GM12878 (cell line): ENCODE results near the gene ADCY2.

Experiments used
- ETV6 ChIP-seq, 2 experiments: fragments of 450-650 bp in 1 of 2; IDR thresholded peaks in 1 of 2; conservative IDR thresholded peaks in 1 of 2; 2 replicates each; pipeline ENCODE4 v1.6.1; 2014; ENCODE audit warnings: antibody characterized with exemption in 1 of 2, borderline replicate concordance in 1 of 2, low read depth in 1 of 2, mild to moderate bottlenecking in 1 of 2, moderate library complexity in 1 of 2
- FOXK2 ChIP-seq: fragments of 450-650 bp; IDR thresholded peaks from 2 replicates; pipeline ENCODE4 v1.6.1; 2017; ENCODE audit warnings: mild to moderate bottlenecking, moderate library complexity
- FOXM1 ChIP-seq: IDR thresholded peaks from 2 replicates; pipeline ENCODE4 v1.6.1; 2012; ENCODE audit warnings: low read depth, mild to moderate bottlenecking, inconsistent platforms, low read length, moderate library complexity
- NFIC ChIP-seq: IDR thresholded peaks from 2 replicates; pipeline ENCODE4 v1.6.1; 2012; ENCODE audit warnings: low read depth, mild to moderate bottlenecking, inconsistent platforms, low read length, moderate library complexity
- POLR2AphosphoS5 ChIP-seq: IDR thresholded peaks from 2 replicates; pipeline ENCODE4 v1.6.1; 2011; ENCODE audit warnings: mild to moderate bottlenecking, low read length, inconsistent platforms
- TAF1 ChIP-seq: IDR thresholded peaks from 2 replicates; pipeline ENCODE4 v1.6.1; 2011; ENCODE audit warnings: mild to moderate bottlenecking, low read depth, low read length, borderline replicate concordance
- ZNF217 ChIP-seq: fragments of 450-650 bp; IDR thresholded peaks from 2 replicates; pipeline ENCODE4 v1.6.1; 2017; ENCODE audit warnings: antibody characterized with exemption, mild to moderate bottlenecking
- ZZZ3 ChIP-seq: IDR thresholded peaks from 2 replicates; pipeline ENCODE4 v1.6.1; 2011; ENCODE audit warnings: low read depth; ENCODE audit not compliant: control insufficient read depth, insufficient read length
- TF ChIP-seq, protein P1 (sequence below): fragments of 450-650 bp; IDR thresholded peaks from 2 replicates; pipeline ENCODE4 v1.6.1; 2017; ENCODE audit warnings: antibody characterized with exemption, mild to moderate bottlenecking, moderate library complexity
- TF ChIP-seq, protein P2 (sequence below), 3 experiments: IDR thresholded peaks in 2 of 3; conservative IDR thresholded peaks in 1 of 3; 2 replicates each; pipeline ENCODE4 v1.5.1; 2011; ENCODE audit warnings: low read depth in 3 of 3, low read length in 3 of 3, mild to moderate bottlenecking in 3 of 3, control low read depth in 2 of 3, moderate library complexity in 2 of 3, inconsistent platforms in 1 of 3, mixed read lengths in 1 of 3; ENCODE audit not compliant: control insufficient read depth in 2 of 3, insufficient read depth in 1 of 3; ENCODE audit errors: extremely low read depth in 1 of 3
- TF ChIP-seq, protein P3 (sequence below): fragments of 450-650 bp; IDR thresholded peaks from 2 replicates; pipeline ENCODE4 v1.6.1; 2017; ENCODE audit warnings: mild to moderate bottlenecking

DNA sequence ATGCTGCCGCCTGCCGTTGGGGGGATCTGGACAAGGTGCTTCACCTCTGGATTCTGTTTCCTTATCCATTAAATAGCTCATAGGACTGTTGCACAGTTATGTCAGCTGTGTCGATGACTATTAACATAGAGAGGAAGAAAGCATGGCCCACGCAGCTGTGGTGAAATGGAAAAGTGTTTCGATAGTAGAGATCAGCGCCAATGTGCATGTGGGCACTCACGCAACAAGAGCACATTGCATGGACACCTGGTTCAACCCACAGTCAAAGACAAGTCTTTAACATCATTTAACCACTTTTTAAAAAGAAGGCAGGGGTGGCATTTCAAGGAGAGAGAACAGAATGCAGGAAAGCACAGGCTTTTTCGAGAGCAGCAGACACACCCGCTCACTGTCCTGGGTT is 107.6 kb downstream of the ADCY2 start:
- TF ChIP-seq ZNF217 (no peak), ZZZ3 (no peak), NFIC (no peak), ETV6 (conservative IDR thresholded peaks at IDR 0.05 in 1 of 2, IDR thresholded peaks at IDR 0.05 in 1 of 2; ENCODE audit: borderline replicate concordance in 1 of 2, low read depth in 1 of 2) (no peak), FOXK2 (no peak), FOXM1 (no peak), TAF1 (no peak), POLR2AphosphoS5 (no peak)
- TF ChIP-seq, protein P1, sequence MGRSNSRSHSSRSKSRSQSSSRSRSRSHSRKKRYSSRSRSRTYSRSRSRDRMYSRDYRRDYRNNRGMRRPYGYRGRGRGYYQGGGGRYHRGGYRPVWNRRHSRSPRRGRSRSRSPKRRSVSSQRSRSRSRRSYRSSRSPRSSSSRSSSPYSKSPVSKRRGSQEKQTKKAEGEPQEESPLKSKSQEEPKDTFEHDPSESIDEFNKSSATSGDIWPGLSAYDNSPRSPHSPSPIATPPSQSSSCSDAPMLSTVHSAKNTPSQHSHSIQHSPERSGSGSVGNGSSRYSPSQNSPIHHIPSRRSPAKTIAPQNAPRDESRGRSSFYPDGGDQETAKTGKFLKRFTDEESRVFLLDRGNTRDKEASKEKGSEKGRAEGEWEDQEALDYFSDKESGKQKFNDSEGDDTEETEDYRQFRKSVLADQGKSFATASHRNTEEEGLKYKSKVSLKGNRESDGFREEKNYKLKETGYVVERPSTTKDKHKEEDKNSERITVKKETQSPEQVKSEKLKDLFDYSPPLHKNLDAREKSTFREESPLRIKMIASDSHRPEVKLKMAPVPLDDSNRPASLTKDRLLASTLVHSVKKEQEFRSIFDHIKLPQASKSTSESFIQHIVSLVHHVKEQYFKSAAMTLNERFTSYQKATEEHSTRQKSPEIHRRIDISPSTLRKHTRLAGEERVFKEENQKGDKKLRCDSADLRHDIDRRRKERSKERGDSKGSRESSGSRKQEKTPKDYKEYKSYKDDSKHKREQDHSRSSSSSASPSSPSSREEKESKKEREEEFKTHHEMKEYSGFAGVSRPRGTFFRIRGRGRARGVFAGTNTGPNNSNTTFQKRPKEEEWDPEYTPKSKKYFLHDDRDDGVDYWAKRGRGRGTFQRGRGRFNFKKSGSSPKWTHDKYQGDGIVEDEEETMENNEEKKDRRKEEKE = no peak
- TF ChIP-seq, protein P2, sequence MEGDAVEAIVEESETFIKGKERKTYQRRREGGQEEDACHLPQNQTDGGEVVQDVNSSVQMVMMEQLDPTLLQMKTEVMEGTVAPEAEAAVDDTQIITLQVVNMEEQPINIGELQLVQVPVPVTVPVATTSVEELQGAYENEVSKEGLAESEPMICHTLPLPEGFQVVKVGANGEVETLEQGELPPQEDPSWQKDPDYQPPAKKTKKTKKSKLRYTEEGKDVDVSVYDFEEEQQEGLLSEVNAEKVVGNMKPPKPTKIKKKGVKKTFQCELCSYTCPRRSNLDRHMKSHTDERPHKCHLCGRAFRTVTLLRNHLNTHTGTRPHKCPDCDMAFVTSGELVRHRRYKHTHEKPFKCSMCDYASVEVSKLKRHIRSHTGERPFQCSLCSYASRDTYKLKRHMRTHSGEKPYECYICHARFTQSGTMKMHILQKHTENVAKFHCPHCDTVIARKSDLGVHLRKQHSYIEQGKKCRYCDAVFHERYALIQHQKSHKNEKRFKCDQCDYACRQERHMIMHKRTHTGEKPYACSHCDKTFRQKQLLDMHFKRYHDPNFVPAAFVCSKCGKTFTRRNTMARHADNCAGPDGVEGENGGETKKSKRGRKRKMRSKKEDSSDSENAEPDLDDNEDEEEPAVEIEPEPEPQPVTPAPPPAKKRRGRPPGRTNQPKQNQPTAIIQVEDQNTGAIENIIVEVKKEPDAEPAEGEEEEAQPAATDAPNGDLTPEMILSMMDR (IDR thresholded peaks at IDR 0.05 in 2 of 3, conservative IDR thresholded peaks at IDR 0.05 in 1 of 3; ENCODE audit: control insufficient read depth in 2 of 3, extremely low read depth in 1 of 3, insufficient read depth in 1 of 3, low read depth in 3 of 3, low read length in 3 of 3) = no peak
- TF ChIP-seq, protein P3, sequence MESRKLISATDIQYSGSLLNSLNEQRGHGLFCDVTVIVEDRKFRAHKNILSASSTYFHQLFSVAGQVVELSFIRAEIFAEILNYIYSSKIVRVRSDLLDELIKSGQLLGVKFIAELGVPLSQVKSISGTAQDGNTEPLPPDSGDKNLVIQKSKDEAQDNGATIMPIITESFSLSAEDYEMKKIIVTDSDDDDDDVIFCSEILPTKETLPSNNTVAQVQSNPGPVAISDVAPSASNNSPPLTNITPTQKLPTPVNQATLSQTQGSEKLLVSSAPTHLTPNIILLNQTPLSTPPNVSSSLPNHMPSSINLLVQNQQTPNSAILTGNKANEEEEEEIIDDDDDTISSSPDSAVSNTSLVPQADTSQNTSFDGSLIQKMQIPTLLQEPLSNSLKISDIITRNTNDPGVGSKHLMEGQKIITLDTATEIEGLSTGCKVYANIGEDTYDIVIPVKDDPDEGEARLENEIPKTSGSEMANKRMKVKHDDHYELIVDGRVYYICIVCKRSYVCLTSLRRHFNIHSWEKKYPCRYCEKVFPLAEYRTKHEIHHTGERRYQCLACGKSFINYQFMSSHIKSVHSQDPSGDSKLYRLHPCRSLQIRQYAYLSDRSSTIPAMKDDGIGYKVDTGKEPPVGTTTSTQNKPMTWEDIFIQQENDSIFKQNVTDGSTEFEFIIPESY = no peak
